Osteocyte (in vitro differentiated cells): ENCODE data around the gene CCDC198. TPM values are rescaled to one million over a fixed set of nuclear protein-coding genes. Genes with fewer than 3 reads are reported as not detected.

Experiments used
- DNase-seq: peaks from one replicate; pipeline ENCODE4 v3.0.0; 2021; ENCODE audit warnings: mixed read lengths; ENCODE audit not compliant: unreplicated experiment; ENCODE audit errors: extremely low spot score
- H3K27ac Mint-ChIP-seq: one replicate; pipeline ENCODE4 v1.8.0; 2021; ENCODE audit warnings: mild to moderate bottlenecking, mixed read lengths; ENCODE audit not compliant: unreplicated experiment
- H3K27me3 Mint-ChIP-seq: one replicate; pipeline ENCODE4 v1.8.0; 2021; ENCODE audit warnings: mixed read lengths; ENCODE audit not compliant: unreplicated experiment
- H3K36me3 Mint-ChIP-seq: one replicate; pipeline ENCODE4 v1.8.0; 2021; ENCODE audit warnings: mixed read lengths; ENCODE audit not compliant: unreplicated experiment
- H3K4me1 Mint-ChIP-seq: one replicate; pipeline ENCODE4 v1.8.0; 2021; ENCODE audit warnings: mixed read lengths; ENCODE audit not compliant: unreplicated experiment
- H3K4me3 Mint-ChIP-seq: one replicate; pipeline ENCODE4 v1.8.0; 2021; ENCODE audit warnings: mild to moderate bottlenecking, moderate library complexity, mixed read lengths; ENCODE audit not compliant: unreplicated experiment
- H3K9me3 Mint-ChIP-seq: one replicate; pipeline ENCODE4 v1.8.0; 2021; ENCODE audit warnings: mixed read lengths; ENCODE audit not compliant: unreplicated experiment
- total RNA-seq: library from RNA; stranded (reverse); gene quantifications from 2 replicates; pipeline ENCODE4 v1.2.1, GENCODE V29; 2021
- TF ChIP-seq, protein P1 (sequence below): fragments of 200-600 bp; sonication (generic); IDR thresholded peaks from 2 replicates; pipeline ENCODE4 v1.5.0; 2021; ENCODE audit warnings: antibody characterized with exemption, mild to moderate bottlenecking, moderate library complexity

Gene CCDC198
- total RNA-seq, 1 donor from 2014 or later, result not detected

DNA sequence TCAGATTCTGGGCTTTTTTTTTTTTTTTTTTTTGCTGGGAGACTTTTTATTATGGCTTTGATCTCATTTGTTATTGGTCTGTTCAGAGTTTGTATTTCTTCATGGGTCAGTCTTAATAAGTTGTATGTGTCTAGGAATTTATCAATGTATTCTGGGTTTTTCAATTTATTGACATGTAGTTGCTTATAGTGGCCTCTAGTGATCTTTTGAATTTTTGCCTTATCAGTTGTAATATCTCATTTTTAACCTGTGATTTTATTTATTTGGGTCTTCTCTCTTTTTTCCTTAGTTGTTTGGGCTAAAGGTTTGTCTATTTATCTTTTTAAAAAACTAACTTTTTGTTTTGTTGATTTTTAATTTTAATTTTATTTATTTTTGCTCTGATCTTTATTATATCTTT, 57.7 kb downstream of the CCDC198 start:
- no peaks in the 10 kb centered on the region for H3K36me3 Mint-ChIP-seq
- H3K4me3 Mint-ChIP-seq, result no peak overlapping the region
- peaks cover 17% of the 10 kb centered on the region for H3K9me3 Mint-ChIP-seq
- no peak for DNase-seq
- H3K27ac Mint-ChIP-seq, result no peak overlapping the region
- TF ChIP-seq, protein P1, sequence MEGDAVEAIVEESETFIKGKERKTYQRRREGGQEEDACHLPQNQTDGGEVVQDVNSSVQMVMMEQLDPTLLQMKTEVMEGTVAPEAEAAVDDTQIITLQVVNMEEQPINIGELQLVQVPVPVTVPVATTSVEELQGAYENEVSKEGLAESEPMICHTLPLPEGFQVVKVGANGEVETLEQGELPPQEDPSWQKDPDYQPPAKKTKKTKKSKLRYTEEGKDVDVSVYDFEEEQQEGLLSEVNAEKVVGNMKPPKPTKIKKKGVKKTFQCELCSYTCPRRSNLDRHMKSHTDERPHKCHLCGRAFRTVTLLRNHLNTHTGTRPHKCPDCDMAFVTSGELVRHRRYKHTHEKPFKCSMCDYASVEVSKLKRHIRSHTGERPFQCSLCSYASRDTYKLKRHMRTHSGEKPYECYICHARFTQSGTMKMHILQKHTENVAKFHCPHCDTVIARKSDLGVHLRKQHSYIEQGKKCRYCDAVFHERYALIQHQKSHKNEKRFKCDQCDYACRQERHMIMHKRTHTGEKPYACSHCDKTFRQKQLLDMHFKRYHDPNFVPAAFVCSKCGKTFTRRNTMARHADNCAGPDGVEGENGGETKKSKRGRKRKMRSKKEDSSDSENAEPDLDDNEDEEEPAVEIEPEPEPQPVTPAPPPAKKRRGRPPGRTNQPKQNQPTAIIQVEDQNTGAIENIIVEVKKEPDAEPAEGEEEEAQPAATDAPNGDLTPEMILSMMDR, result no peak
- H3K4me1 Mint-ChIP-seq, result no peaks in the 10 kb centered on the region
- H3K27me3 Mint-ChIP-seq, result peaks cover 15% of the 10 kb centered on the region

DNA sequence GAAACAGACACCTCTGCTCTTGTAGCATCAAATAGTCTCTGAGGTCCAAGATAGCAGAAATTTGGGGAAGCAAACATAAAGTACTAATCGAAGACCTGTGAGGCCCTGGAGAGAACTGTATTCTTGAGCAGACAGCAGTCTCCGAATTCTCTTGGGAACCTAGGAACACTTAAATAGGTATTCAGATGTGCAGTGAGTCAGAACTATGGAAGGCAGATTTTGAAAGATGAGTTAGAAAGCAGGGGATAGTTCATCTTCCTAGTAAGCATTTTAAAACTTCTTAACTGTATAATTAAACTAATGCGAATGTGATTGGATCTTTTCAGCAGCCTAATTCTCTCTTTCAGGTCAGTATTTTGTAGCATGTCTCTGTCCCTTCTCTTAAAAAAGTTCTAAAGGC, 72.7 kb downstream of the CCDC198 start:
- Mint-ChIP-seq H3K36me3 (no peaks in the 10 kb centered on the region), H3K27me3 (peaks cover 12% of the 10 kb centered on the region), H3K27ac (no peak overlapping the region)

DNA sequence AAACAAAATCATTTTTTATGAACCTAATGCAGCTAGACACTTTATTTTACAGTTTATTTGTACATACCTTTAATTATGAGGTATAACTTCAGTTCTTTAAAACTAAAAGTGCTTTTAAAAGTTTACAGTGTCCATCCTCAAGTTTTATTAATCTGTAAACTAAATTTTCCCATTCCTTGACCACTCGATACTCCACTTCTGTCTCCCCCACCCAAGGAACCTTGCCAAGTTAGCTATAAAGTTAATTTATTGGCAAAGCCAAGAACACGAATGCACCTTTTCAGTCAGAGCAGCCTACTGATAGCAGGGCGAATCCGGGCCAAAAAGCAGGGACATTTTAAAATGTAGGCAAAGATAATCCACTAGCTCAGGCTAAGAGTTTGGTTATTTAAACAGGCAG, 73.6 kb downstream of the CCDC198 start:
- no peaks in the 10 kb centered on the region for H3K36me3 Mint-ChIP-seq
- H3K27me3 Mint-ChIP-seq, result peaks cover 9% of the 10 kb centered on the region
- no peak overlapping the region for H3K4me3 Mint-ChIP-seq
- no peaks in the 10 kb centered on the region for H3K9me3 Mint-ChIP-seq
- H3K4me1 Mint-ChIP-seq, result no peaks in the 10 kb centered on the region
- DNase-seq, result no peak
- no peak overlapping the region for H3K27ac Mint-ChIP-seq
- TF ChIP-seq, protein P1, result no peak

More for the DNA sequence above, 72.7 kb downstream of the CCDC198 start:
- H3K4me3 Mint-ChIP-seq, result no peak overlapping the region
- no peaks in the 10 kb centered on the region for H3K9me3 Mint-ChIP-seq
- TF ChIP-seq, protein P1, result no peak
- H3K4me1 Mint-ChIP-seq, result no peaks in the 10 kb centered on the region
- DNase-seq, result no peak

Other genes starting within 250 kb of the CCDC198 start
- 72.3 and 77.1 TPM in 2 replicates for gene EXOC5, start 225.0 kb downstream of the CCDC198 start, total RNA-seq
- 36.0 and 40.2 TPM in 2 replicates for gene AP5M1, start 224.9 kb downstream of the CCDC198 start, total RNA-seq
- gene NAA30, start 103.3 kb downstream of the CCDC198 start, total RNA-seq, result 13.5 and 15.1 TPM in 2 replicates